NOMO-1 treated with dmso at 0.1 percent for 144 hours (cell line): ENCODE measurements around the gene CAPZA2.

Experiments used
- DNase-seq: peaks from one replicate; lab custom pipeline; 2025; ENCODE audit not compliant: unreplicated experiment; lab: John Stamatoyannopoulos, UW

Gene CAPZA2

DNA sequence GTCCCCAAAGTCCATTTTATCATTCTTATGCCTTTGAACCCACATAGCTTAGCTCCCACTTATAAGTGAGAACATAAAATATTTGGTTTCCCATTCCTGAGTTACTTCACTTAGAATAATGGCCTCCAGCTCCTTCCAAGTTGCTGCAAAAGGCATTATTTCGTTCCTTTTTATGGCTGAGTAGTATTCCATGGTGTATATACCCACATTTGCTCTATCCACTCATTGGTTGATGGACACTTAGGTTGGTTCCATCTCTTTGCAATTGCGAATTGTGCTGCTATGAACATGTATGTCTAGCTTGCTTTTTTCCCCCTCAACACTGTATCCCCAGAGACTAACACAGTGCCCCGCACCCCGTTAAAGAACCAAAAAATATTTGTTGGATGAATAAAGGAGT is 670 bp upstream of the CAPZA2 start:
- no peak for DNase-seq

- no peak for DNase-seq
Observed at GRCh38 chr7:116862951-116863670, 724 bp downstream of the CAPZA2 start.

- DNase-seq: no peak
Observed at GRCh38 chr7:116863936-116864500, 1.6 kb downstream of the CAPZA2 start.

DNA sequence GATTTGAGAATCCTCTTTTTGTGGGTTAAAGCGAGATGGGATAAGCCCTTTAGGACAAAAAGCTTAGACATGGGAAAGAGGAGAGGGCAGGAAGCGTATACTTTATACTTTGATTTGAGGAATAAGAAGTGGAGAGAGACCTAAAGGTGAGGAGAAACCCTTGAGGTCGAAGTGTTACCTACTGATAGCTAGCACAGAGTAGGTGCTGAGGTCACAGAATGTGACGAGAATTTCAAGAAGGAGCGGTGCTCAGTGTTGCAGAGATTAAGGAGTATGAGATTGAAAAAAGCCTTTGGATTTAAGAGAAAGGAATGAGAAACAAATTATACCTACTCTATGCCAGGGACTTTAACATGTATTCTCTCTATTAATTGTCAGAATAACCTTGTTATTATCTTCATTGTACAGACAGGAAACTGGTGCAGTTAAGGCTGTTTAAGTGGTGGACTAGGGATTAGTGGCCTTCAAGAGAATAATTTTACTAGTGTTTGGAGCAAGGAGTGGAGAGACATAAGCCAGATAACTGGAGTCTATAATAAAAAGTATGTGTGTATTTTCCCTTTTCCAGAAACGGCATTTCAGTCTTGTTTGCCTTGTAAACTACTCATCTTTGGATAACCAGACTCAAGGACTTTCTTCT is 8.8 kb downstream of the CAPZA2 start:
- DNase-seq: no peak

- DNase-seq: no peak
Observed at GRCh38 chr7:116872026-116872425, 9.6 kb downstream of the CAPZA2 start.

DNA sequence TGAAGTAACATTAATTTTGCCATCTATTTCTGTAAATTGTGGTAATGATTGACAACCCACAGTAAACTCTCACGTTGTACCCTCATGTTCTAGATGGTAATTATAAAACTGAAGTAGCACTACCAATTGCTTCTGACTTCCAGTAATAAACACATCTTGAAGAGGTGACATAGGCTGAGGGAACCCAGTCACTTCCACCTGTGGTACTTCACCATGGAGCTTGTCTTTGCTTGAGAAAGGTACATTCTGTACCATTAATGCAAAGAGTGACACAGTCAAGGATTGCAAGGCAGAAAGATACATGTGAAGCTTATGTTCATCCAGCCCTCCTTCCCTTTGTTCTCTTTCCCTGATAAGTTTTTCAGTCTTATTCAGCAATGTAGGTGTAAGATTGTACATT is 11.2 kb downstream of the CAPZA2 start:
- DNase-seq: no peak

DNA sequence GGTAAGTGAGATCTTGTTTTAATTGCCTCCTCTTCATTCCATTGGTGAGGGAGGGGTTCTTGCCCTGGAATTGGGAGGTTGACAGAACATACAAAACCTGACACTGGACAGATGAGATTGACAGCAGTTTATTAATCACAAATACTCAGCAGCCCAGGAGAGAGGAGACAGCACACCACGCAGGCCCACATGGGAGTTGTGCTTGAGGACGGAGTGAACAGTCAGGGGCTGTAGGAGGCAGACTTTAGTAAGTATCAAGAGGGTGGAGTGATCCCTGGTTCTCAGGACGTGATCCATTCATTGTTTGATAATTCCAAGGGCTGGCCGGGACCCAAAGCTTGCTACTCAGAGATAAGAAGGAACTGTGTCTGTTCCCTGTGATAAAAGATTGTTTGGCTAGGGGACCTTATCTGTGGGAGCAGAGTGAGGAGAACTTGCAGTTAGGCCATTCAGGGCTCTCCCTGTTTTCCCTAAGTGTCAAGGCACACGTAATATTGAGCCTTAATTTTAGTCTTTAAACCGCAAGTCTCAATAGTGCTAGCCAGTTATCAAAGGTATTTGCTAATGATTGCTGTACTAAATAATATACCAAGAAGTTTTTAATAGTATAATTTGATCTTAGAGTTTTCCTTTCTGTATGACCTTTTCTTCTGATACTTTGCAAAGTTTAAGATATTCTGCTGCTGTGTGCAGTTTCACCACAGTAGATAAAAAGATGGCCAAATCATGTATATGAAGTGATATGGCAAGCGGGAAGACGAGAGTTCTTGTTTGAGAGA is 14.5 kb downstream of the CAPZA2 start:
- no peak for DNase-seq

DNA sequence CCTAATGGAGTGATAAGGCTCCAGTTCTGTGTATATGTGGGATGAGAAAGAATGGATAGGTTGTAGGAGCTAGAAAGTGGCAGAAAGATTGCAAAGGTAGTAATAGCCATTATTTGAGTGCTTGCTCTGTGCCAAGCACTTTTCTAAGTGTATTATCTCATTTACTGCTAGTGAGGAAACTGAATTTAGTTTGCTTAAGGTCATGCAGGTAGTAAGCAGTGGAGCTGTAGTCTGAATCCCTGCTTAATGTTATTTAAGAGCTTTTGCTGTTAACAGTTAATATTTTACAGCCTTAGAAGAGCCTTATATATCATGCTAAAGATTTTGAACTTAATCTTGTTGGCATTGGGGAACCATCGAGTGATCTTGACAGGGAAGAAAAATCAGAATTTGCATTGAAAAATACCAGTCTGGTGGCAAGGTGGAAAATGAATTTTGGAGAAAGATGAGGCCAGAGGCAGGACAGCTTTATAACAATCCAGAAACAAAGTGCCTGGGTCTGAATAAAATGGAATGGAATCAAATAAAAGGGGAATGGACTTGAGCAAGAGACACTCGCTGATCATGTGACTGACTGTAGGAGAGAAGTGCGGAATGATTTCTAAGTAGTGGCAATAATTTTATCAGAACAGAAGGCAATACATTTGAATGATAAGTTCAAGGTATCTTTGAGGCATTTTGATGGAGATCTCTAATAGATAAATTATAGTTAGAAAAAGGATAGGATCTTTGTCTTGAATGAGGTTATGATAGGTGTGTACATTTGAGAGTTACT is 15.2 kb downstream of the CAPZA2 start:
- no peak for DNase-seq

- no peak for DNase-seq
Observed at GRCh38 chr7:116884691-116885090, 22.3 kb downstream of the CAPZA2 start.

- no peak for DNase-seq
Observed at GRCh38 chr7:116885724-116886123, 23.3 kb downstream of the CAPZA2 start.

DNA sequence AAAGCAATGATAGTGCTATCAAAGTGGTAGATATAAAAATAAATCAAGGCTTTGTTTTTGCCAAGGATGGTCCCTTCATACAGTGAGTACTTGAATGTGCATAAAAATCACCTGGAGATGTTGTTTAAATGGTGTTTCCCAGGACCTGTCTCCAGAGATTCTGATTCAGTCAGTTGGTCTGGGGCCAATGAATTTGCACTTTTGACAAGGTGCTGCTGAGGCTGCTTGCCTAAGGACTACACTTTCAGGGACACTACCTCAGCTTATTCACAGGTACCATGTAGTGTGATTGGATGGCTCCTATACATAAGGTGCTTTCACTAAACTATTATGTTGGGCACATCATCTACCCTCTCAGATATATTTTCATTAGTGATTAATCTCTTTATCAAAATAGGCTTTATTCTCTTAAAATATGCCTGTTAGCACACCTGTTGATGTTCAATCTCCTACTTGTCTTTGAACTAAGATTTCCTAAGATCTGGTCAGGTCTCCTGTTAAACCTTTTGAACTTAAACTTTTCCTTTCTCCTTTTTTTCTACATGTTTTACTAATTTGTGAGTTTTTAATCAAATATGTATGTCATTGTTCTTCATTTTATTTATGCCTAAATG is 24.3 kb downstream of the CAPZA2 start:
- no peak for DNase-seq

DNA sequence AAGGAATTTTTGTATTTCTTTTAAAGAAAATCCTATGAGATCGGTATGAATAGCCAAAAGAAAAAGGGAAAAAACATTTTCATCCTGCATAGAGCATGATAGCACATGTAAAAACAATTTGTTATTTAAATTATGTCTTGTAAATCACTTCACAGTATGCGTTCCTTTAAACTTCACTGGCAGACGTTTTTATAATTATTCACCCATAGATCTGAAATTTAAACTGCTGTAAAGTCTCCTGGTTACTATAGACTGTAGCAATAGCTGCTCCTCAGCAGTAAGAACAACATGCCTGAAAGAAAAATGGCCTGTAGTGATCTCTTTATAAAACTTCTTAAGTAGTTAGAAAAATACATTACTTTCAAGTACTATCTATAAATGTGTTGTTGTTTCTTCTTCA is 26.5 kb downstream of the CAPZA2 start:
- no peak for DNase-seq

GRCh38 chr7:116895849-116896248 is 33.5 kb downstream of the CAPZA2 start:
- no peak for DNase-seq

GRCh38 chr7:116897661-116898060 is 35.3 kb downstream of the CAPZA2 start:
- peak; percentile 14 for DNase-seq

DNA sequence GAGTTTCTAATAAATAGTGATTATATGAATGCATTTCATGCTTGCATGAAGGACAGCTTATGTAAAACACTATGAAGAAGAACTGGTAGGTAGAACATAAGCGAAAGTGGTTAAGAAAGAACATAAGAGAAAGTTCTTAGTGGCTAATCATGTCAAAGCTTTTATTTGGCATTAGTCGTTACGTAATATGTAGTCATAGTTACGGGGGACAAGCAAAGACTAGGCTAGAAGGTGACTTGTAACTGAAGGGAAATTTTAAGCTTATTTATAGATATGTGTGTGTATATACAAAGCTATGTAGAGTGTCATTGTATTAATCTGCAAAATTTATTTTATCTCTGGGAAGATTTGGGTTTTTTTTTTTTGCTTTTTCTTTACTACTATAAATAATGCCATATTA is 36.9 kb downstream of the CAPZA2 start:
- peak; percentile 10 for DNase-seq

DNA sequence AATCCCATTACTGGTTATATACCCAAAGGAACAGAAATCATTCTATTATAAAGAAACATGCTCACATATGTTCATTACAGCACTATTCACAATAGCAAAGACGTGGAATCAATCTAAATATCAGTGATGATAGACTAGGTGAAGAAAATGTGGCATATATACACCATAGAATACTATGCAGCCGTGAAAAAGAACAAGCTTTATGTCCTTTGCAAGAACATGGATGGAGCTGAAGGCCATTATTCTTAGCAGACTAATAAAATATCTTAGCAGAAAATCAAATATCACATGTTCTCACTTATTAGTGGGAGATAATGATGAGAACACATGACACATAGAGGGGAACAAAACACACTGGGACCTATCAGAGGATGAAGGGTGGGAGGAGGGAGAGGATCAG is 38.8 kb downstream of the CAPZA2 start:
- no peak for DNase-seq

- no peak for DNase-seq
Observed at GRCh38 chr7:116902867-116903266, 40.5 kb downstream of the CAPZA2 start.

DNA sequence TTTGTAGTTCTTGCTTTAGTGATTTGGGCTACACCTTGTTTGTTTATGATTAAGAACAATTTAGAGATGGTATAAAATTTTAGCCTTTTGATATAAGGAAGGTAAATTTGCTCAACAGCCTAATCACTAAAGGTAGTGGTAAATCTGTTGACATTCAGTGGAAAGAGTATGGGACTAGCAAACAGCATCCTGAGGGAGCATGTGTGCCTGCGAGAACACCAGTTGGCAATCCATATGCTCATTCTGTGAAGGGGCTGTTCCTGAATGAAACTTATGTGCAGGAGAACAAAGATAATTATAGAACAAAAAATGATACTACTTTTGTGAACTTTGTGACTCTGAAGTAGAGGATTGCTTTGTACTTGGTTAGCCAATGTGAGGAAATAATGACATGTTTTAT is 44.0 kb downstream of the CAPZA2 start:
- no peak for DNase-seq

DNA sequence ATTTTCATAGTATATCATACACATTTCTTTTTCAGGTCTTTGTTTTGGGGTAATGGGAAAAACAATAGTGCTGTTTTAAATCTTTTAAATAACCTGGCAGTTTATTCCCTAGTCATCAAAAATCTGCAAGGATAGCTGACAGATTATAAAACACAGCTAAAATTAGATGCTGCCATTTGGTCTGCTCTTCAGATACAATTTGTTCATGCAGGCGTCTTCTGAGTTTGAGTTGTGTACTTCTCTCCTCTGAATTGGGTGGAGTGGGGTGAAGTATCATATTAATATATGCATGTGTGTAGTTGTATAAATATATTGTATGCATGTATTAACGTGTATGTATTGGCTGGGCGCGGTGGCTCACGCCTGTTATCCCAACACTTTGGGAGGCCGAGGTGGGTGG is 48.0 kb downstream of the CAPZA2 start:
- DNase-seq: no peak

DNA sequence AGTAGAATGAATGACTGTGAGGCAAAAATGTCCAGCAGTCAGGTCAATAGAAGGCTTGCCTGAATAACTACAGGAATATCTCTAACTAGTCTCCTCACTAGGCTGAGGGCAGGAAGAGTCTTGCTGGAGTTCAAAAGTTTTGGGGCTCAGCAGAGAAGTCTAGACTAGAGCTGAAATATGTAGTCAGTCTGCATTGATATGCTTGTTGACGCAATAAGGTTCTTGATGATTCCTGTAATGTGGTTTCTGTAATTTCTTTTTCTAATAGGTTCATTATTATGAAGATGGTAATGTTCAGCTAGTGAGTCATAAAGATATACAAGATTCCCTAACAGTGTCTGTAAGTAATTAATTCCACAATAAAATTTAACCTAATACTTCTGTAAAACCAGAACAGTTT is 49.4 kb downstream of the CAPZA2 start:
- DNase-seq: no peak
